SU-DHL-6 (cell line): ENCODE data around the gene TPK1.

Source experiments
- H2AFZ ChIP-seq: fragments of 200-600 bp; sonication (generic); 2 replicates; pipeline ENCODE4 v1.6.1; 2014; ENCODE audit warnings: low read depth, mild to moderate bottlenecking, moderate library complexity, mixed read lengths, antibody characterized with exemption, low read length; ENCODE audit not compliant: severe bottlenecking
- H3F3A ChIP-seq: fragments of 200-600 bp; shearing (Covaris generic); 2 replicates; pipeline ENCODE4 v1.6.0; 2016; ENCODE audit warnings: antibody characterized with exemption, mild to moderate bottlenecking; ENCODE audit not compliant: insufficient read depth
- H3K27ac ChIP-seq: fragments of 200-600 bp; sonication (generic); 2 replicates; pipeline ENCODE4 v1.5.1; 2016; ENCODE audit warnings: low read depth, mild to moderate bottlenecking, low read length, moderate library complexity, mixed read lengths
- H3K27me3 ChIP-seq: fragments of 200-600 bp; sonication (generic), shearing (Covaris generic); 2 replicates; pipeline ENCODE4 v1.6.0; 2014; ENCODE audit warnings: mild to moderate bottlenecking, low read length
- H3K36me3 ChIP-seq: fragments of 200-600 bp; sonication (generic); 2 replicates; pipeline ENCODE4 v1.6.1; 2014; ENCODE audit warnings: mild to moderate bottlenecking, low read length, mixed read lengths
- H3K4me2 ChIP-seq: fragments of 300-600, 200-600 bp; shearing (Covaris generic), sonication (generic); 2 replicates; pipeline ENCODE4 v1.6.0; 2014; ENCODE audit warnings: low read length, low read depth, mild to moderate bottlenecking; ENCODE audit not compliant: poor library complexity, severe bottlenecking
- H3K4me3 ChIP-seq: fragments of 200-600 bp; sonication (generic); 2 replicates; pipeline ENCODE4 v1.5.1; 2014; ENCODE audit warnings: antibody characterized with exemption, low read length, mild to moderate bottlenecking, mixed read lengths; ENCODE audit not compliant: insufficient read depth, poor library complexity, severe bottlenecking
- H3K79me2 ChIP-seq: fragments of 200-600 bp; sonication (generic); 2 replicates; pipeline ENCODE4 v1.6.1; 2014; ENCODE audit warnings: mild to moderate bottlenecking, low read length, moderate library complexity; ENCODE audit not compliant: insufficient read depth
- H3K9ac ChIP-seq: fragments of 200-600 bp; sonication (generic); 2 replicates; pipeline ENCODE4 v1.7.0; 2014; ENCODE audit warnings: mild to moderate bottlenecking, low read length
- H3K9me2 ChIP-seq: fragments of 200-600 bp; sonication (generic); replicated peaks from 2 replicates; pipeline ENCODE4 v1.6.1; 2014; ENCODE audit warnings: low read length; ENCODE audit not compliant: insufficient read depth
- H3K9me3 ChIP-seq: fragments of 200-600 bp; sonication (generic); 2 replicates; pipeline ENCODE4 v1.6.1; 2014; ENCODE audit warnings: low read length, mixed read lengths; ENCODE audit not compliant: insufficient read depth
- H4K20me1 ChIP-seq: fragments of 200-600 bp; sonication (generic); 2 replicates; pipeline ENCODE4 v1.6.1; 2014; ENCODE audit warnings: low read depth, mild to moderate bottlenecking, antibody characterized with exemption, low read length, moderate library complexity, mixed read lengths
- CTCF ChIP-seq: fragments of 200-600 bp; sonication (generic); IDR thresholded peaks from one replicate; pipeline ENCODE4 v1.5.1; 2017; ENCODE audit warnings: antibody characterized with exemption, mild to moderate bottlenecking, low read length, moderate library complexity; ENCODE audit not compliant: insufficient read depth, poor library complexity, severe bottlenecking
- EZH2phosphoT487 ChIP-seq: fragments of 200-600 bp; sonication (generic), shearing (Covaris generic); conservative IDR thresholded peaks from 2 replicates; pipeline ENCODE4 v1.6.1; 2018; ENCODE audit warnings: mild to moderate bottlenecking, antibody characterized with exemption, low read length, moderate library complexity, mixed read lengths

The TPK1 gene

GRCh38 chr7:144523621-144524020 is 312.2 kb downstream of the TPK1 start:
- H3K4me2 ChIP-seq: no peak overlapping the region
- H3K27ac ChIP-seq: no peak overlapping the region
- H3K27me3 ChIP-seq: no peaks in the 10 kb centered on the region
- H3K9me2 ChIP-seq: no peaks in the 10 kb centered on the region
- no peaks in the 10 kb centered on the region for H3K79me2 ChIP-seq
- H3K36me3 ChIP-seq: no peaks in the 10 kb centered on the region
- no peak overlapping the region for H2AFZ ChIP-seq
- TF ChIP-seq CTCF (no peak), EZH2phosphoT487 (no peak)
- no peaks in the 10 kb centered on the region for H3F3A ChIP-seq
- no peak overlapping the region for H3K9ac ChIP-seq
- no peaks in the 10 kb centered on the region for H3K9me3 ChIP-seq
- H3K4me3 ChIP-seq: no peak overlapping the region
- no peaks in the 10 kb centered on the region for H4K20me1 ChIP-seq

- no peak overlapping the region for H2AFZ ChIP-seq
- no peaks in the 10 kb centered on the region for H3K9me3 ChIP-seq
- H3K79me2 ChIP-seq: no peaks in the 10 kb centered on the region
- no peak overlapping the region for H3K27ac ChIP-seq
- H3K4me3 ChIP-seq: no peak overlapping the region
- H3K9me2 ChIP-seq: no peaks in the 10 kb centered on the region
- no peak overlapping the region for H3K9ac ChIP-seq
- no peak overlapping the region for H3K4me2 ChIP-seq
- H4K20me1 ChIP-seq: no peaks in the 10 kb centered on the region
- H3K27me3 ChIP-seq: no peaks in the 10 kb centered on the region
- H3K36me3 ChIP-seq: no peaks in the 10 kb centered on the region
- no peak for TF ChIP-seq EZH2phosphoT487
- TF ChIP-seq CTCF: no peak
- H3F3A ChIP-seq: no peaks in the 10 kb centered on the region
These were observed 315.9 kb downstream of the TPK1 start for GRCh38 chr7:144519925-144520324.

GRCh38 chr7:144518360-144518759 is 317.5 kb downstream of the TPK1 start:
- Histone ChIP-seq H3K9me2 (no peaks in the 10 kb centered on the region), H3K4me2 (no peak overlapping the region), H3K79me2 (no peaks in the 10 kb centered on the region), H4K20me1 (no peaks in the 10 kb centered on the region), H3K36me3 (no peaks in the 10 kb centered on the region), H3K27me3 (no peaks in the 10 kb centered on the region), H2AFZ (no peak overlapping the region), H3K9ac (no peak overlapping the region), H3K4me3 (no peak overlapping the region), H3K9me3 (no peaks in the 10 kb centered on the region), H3F3A (no peaks in the 10 kb centered on the region), H3K27ac (no peak overlapping the region)
- TF ChIP-seq EZH2phosphoT487 (no peak), CTCF (no peak)
